Endothelial cell of umbilical vein (primary cell): ENCODE measurements around the gene RNASE7. TPM values are rescaled to one million over a fixed set of nuclear protein-coding genes. Genes with fewer than 3 reads are reported as not detected.

Experiments
- BruUV-seq: library from RNA; stranded (reverse); fragments of 400-500 nt; replicated peaks from 2 replicates; lab custom pipeline; 2021; lab: Mats Ljungman, UMichigan
- CTCF ChIA-PET: fragments of 300-600, 350-600 bp; sonication (Branson Sonifier 250); formaldehyde crosslinking; loops from one replicate; lab custom pipeline; 2021; ENCODE audit warnings: antibody characterized with exemption, inconsistent platforms; lab: Charles Lee
- POLR2A ChIA-PET: fragments of 300-600, 350-600 bp; sonication (Branson Sonifier 250); formaldehyde crosslinking; loops from one replicate; lab custom pipeline; 2021; ENCODE audit warnings: antibody characterized with exemption, inconsistent platforms; lab: Charles Lee
- DNase-seq: peaks from one replicate; pipeline ENCODE4 v3.0.0-alpha.2; 2011; ENCODE audit warnings: low read depth, low spot score
- FAIRE-seq: peaks from 2 replicates; lab custom pipeline; 2011; peaks lifted over from hg19 to GRCh38; lab: Jason Lieb, UNC
- H2AFZ ChIP-seq: 2 replicates; pipeline ENCODE4 v1.6.0; 2012; ENCODE audit warnings: low read depth, low read length, control low read depth, inconsistent platforms
- H3K27ac ChIP-seq: 2 replicates; pipeline ENCODE4 v1.5.1; 2011; ENCODE audit warnings: low read depth, mild to moderate bottlenecking, control low read depth, low read length, moderate library complexity; ENCODE audit not compliant: insufficient read depth
- H3K27me3 ChIP-seq, 2 experiments: 2 replicates each; pipeline versions ENCODE4 v1.6.0 to v1.6.1; 2011; ENCODE audit warnings: low read length in 2 of 2, mixed read lengths in 1 of 2; ENCODE audit not compliant: control insufficient read depth in 2 of 2, insufficient read depth in 2 of 2
- H3K36me3 ChIP-seq, 2 experiments: 2 replicates in 1 of 2; 3 replicates in 1 of 2; pipeline ENCODE4 v1.5.1; 2011; ENCODE audit warnings: low read length in 2 of 2, mild to moderate bottlenecking in 1 of 2, moderate library complexity in 1 of 2; ENCODE audit not compliant: control insufficient read depth in 2 of 2, insufficient read depth in 2 of 2; ENCODE audit errors: extremely low read depth in 1 of 2
- H3K4me1 ChIP-seq: 3 replicates; pipeline ENCODE4 v1.5.1; 2011; ENCODE audit warnings: mild to moderate bottlenecking, low read length; ENCODE audit not compliant: control insufficient read depth, insufficient read depth; ENCODE audit errors: extremely low read depth
- H3K4me2 ChIP-seq: 2 replicates; pipeline ENCODE4 v1.6.1; 2011; ENCODE audit warnings: low read length, control low read depth, mixed read lengths; ENCODE audit not compliant: insufficient read depth
- H3K4me3 ChIP-seq, 3 experiments: fragments of 200-600 bp in 1 of 3; sonication (generic), shearing (Covaris generic) in 1 of 3; replicated peaks in 1 of 3; 2 replicates each; pipeline ENCODE4 v1.5.1; 2011 to 2016; ENCODE audit warnings: control low read depth in 3 of 3, low read length in 3 of 3, mild to moderate bottlenecking in 2 of 3, inconsistent platforms in 1 of 3, low read depth in 1 of 3, moderate library complexity in 1 of 3; ENCODE audit not compliant: insufficient read depth in 1 of 3
- H3K79me2 ChIP-seq: 2 replicates; pipeline ENCODE4 v1.6.0; 2012; ENCODE audit warnings: low read length, inconsistent platforms; ENCODE audit not compliant: control insufficient read depth, insufficient read depth
- H3K9ac ChIP-seq: replicated peaks from 2 replicates; pipeline ENCODE3; 2011; ENCODE audit warnings: low read length, control low read depth; ENCODE audit not compliant: insufficient read depth; ENCODE audit errors: extremely low read depth
- H3K9me1 ChIP-seq: replicated peaks from 3 replicates; pipeline ENCODE4 v1.6.0; 2011; ENCODE audit warnings: mild to moderate bottlenecking, low read length; ENCODE audit not compliant: control insufficient read depth, insufficient read depth; ENCODE audit errors: extremely low read depth
- H3K9me3 ChIP-seq: replicated peaks from 2 replicates; pipeline ENCODE4 v1.5.1; 2012; ENCODE audit warnings: low read length, inconsistent platforms; ENCODE audit not compliant: control insufficient read depth, insufficient read depth
- H4K20me1 ChIP-seq: replicated peaks from 2 replicates; pipeline ENCODE3; 2011; ENCODE audit warnings: mild to moderate bottlenecking, low read length; ENCODE audit not compliant: control insufficient read depth, insufficient read depth; ENCODE audit errors: extremely low read depth
- EZH2 ChIP-seq: IDR thresholded peaks from 2 replicates; pipeline ENCODE4 v1.6.1; 2012; ENCODE audit warnings: borderline replicate concordance, low read depth, mild to moderate bottlenecking, moderate library complexity, low read length, inconsistent platforms; ENCODE audit not compliant: severe bottlenecking
- JUN ChIP-seq: IDR thresholded peaks from 2 replicates; pipeline ENCODE4 v1.6.1; 2011; ENCODE audit warnings: borderline replicate concordance, low read depth; ENCODE audit not compliant: insufficient read length, insufficient read depth
- POLR2A ChIP-seq: IDR thresholded peaks from 2 replicates; pipeline ENCODE4 v1.6.1; 2012; ENCODE audit warnings: low read depth, mild to moderate bottlenecking, control low read depth, low read length
- dilution Hi-C: fragments of 300-500 bp; cut with MboI; formaldehyde crosslinking; loops from one replicate; pipeline ENCODE4 v1.15.0; 2019; ENCODE audit warnings: low sequenced_read_pairs; ENCODE audit not compliant: extremely low pct_ligation_motif_present
- intact Hi-C: fragments of 100-400 bp; cut with micrococcal nuclease; formaldehyde crosslinking; loops from one replicate; pipeline ENCODE4 v1.10.0; 2022
- polyA plus RNA-seq, 4 experiments: library from polyadenylated mRNA; depleted of rRNA in 3 of 4; stranded (reverse) in 3 of 4; unstranded in 1 of 4; fragments of >200 nt; gene quantifications; 2 replicates each; pipeline versions ENCODE4 v1.2.1 to v1.2.3, GENCODE V29; 2011 to 2012; ENCODE audit warnings: missing spikeins in 1 of 4
- total RNA-seq: library from RNA; stranded (reverse); gene quantifications from 2 replicates; pipeline ENCODE4 v1.2.3, GENCODE V29; 2021
- TF ChIP-seq, protein P1 (sequence below), 2 donors: IDR thresholded peaks; 1 replicate in 1 of 2; 2 replicates in 1 of 2; pipeline ENCODE4 v1.5.1; 2011; ENCODE audit warnings: low read length in 2 of 2, mild to moderate bottlenecking in 2 of 2, moderate library complexity in 2 of 2, control low read depth in 1 of 2, inconsistent platforms in 1 of 2, low read depth in 1 of 2; ENCODE audit not compliant: insufficient read depth in 1 of 2; ENCODE audit errors: extremely low read depth in 1 of 2

Gene RNASE7
- total and polyA plus RNA-seq, 2 donors (not counting 3 experiments of a cell fraction or from before 2014, with no cell fraction given): not detected

DNA sequence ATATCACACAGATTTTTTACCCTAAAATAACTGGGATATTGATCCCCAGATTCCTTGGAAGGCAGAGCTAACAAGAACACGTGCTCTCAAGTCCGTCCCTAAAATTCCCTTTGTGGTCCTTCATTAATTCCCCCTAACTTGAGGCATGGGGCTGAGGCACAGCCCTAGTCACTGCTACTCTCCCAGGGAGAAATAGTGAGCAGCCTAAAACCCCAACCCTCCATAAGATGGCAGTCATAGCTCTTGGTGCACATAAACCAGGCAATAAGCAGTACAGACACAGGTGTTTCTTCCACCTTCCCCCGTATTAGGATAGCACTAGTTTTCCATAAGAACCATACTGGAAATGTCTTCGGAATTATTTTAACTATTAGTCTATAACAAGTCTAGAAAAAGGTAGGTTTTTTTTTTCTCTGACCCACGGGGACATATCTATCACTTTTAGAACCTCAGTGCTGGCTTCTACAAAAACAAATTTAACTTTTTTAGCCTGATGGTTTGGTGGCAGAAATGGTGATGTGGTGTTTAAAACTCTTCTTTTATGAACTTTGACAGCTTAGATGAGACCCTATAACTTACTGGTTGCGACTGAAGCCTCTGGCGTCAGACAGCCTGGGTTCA lies 24.8 kb downstream of the RNASE7 start:
- Histone ChIP-seq H3K4me1 (peaks cover 10% of the 10 kb centered on the region), H3K27ac (no peak overlapping the region), H4K20me1 (no peaks in the 10 kb centered on the region), H3K27me3 (peaks cover 26 to 52% of the 10 kb centered on the region in 2 experiments), H3K9me3 (no peaks in the 10 kb centered on the region), H3K36me3 (no peaks in the 10 kb centered on the region), H3K9ac (no peak overlapping the region), H2AFZ (no peak overlapping the region), H3K9me1 (no peaks in the 10 kb centered on the region), H3K4me3 (no peak overlapping the region), H3K4me2 (no peak overlapping the region), H3K79me2 (no peaks in the 10 kb centered on the region)
- no peak for DNase-seq
- TF ChIP-seq POLR2A (no peak), EZH2 (no peak), JUN (no peak)
- TF ChIP-seq, protein P1, sequence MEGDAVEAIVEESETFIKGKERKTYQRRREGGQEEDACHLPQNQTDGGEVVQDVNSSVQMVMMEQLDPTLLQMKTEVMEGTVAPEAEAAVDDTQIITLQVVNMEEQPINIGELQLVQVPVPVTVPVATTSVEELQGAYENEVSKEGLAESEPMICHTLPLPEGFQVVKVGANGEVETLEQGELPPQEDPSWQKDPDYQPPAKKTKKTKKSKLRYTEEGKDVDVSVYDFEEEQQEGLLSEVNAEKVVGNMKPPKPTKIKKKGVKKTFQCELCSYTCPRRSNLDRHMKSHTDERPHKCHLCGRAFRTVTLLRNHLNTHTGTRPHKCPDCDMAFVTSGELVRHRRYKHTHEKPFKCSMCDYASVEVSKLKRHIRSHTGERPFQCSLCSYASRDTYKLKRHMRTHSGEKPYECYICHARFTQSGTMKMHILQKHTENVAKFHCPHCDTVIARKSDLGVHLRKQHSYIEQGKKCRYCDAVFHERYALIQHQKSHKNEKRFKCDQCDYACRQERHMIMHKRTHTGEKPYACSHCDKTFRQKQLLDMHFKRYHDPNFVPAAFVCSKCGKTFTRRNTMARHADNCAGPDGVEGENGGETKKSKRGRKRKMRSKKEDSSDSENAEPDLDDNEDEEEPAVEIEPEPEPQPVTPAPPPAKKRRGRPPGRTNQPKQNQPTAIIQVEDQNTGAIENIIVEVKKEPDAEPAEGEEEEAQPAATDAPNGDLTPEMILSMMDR (IDR thresholded peaks at IDR 0.05; ENCODE audit: extremely low read depth in 1 of 2, insufficient read depth in 1 of 2, low read depth in 1 of 2, low read length in 2 of 2): peak in 1 of 2 donors; percentile 5
- dilution Hi-C loops: no loop called here
- CTCF ChIA-PET: interaction anchor here (0.9 to 4.3 kb wide), 8 partner anchors 20 to 69 kb away, joined by 3 to 203 read pairs (median 8); partner anchors contain the start of gene TMEM253
- BruUV-seq: no TSS peak
- FAIRE-seq: no peak
- POLR2A ChIA-PET: no interaction called here
- intact Hi-C loops: no loop called here
